Measurements from ENCODE around the gene EMC7.

EMC7 gene

GRCh38 chr15:34111488-34111887, 9.8 kb upstream of the EMC7 start:
- Histone ChIP-seq H3K27me3 (ENCODE audit: insufficient read depth, insufficient read length) (no peaks in the 10 kb centered on the region), H3K9ac (ENCODE audit: insufficient read length, low read depth) (no peak overlapping the region), H3K36me3 (ENCODE audit: insufficient read depth, insufficient read length, low read length) (no peaks in the 10 kb centered on the region), H3K4me1 (ENCODE audit: insufficient read depth, insufficient read length) (no peaks in the 10 kb centered on the region), H3K9me3 (ENCODE audit: insufficient read depth, low read length) (no peaks in the 10 kb centered on the region; the same call in 1 of the 2 replicates), H3K4me3 (ENCODE audit: insufficient read length, low read depth) (no peak overlapping the region)
- no peak for DNase-seq (ENCODE audit: low read depth, low spot score)
- TF ChIP-seq ZNF274 (IDR thresholded peaks at IDR 0.05; ENCODE audit: low read depth, low read length) (no peak), SUZ12 (IDR thresholded peaks at IDR 0.05; ENCODE audit: extremely low read depth, insufficient read depth, insufficient read length) (no peak), YY1 (IDR thresholded peaks at IDR 0.05; ENCODE audit: insufficient read depth, insufficient read length) (no peak)

DNA sequence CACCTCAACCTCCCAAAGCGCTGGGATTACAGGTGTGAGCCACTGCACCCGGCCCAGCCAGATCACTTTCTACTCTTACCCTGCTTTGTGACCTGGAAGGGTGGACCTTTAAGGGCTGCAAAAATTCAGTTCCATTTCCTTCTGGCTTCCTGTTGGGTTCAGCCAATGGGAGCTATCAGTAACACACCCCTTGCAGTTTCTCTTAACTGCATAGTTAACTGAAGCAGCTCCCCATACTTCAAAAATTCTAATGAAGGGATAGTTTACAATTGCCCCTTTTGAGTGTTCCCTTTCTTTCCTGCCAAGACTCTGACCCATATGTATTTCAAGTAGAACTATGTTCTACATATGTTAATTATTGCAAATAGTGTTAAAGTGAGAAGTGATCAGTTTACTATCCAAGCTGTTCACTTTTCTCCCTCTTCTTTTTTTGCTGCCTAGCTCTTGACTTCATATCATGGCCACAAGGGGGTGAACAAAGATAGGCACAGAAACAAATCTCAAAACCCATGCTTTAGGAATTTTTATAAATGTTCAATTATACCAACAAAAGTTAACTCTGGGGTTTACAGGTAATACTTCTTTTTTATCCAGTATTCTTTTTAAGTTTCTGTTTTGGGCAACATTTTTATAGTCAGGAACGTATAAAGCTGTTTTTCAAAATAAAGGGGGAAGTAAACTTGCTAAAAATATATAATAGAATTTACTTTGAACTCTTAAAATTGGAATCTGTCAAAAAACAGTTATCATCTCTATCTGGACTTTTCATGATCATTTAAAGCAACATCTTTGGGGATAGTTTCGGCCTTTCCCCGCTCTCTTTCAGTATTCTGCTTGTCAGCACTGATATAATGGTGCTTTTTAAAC, 8.4 kb upstream of the EMC7 start:
- Histone ChIP-seq H3K27me3 (ENCODE audit: insufficient read depth, insufficient read length) (no peaks in the 10 kb centered on the region), H3K9me3 (ENCODE audit: insufficient read depth, low read length) (no peaks in the 10 kb centered on the region; the same call in 1 of the 2 replicates), H3K9ac (ENCODE audit: insufficient read length, low read depth) (no peak overlapping the region), H3K4me3 (ENCODE audit: insufficient read length, low read depth) (no peak overlapping the region), H3K4me1 (ENCODE audit: insufficient read depth, insufficient read length) (no peaks in the 10 kb centered on the region), H3K36me3 (ENCODE audit: insufficient read depth, insufficient read length, low read length) (no peaks in the 10 kb centered on the region)
- TF ChIP-seq SUZ12 (IDR thresholded peaks at IDR 0.05; ENCODE audit: extremely low read depth, insufficient read depth, insufficient read length) (no peak), ZNF274 (IDR thresholded peaks at IDR 0.05; ENCODE audit: low read depth, low read length) (no peak), YY1 (IDR thresholded peaks at IDR 0.05; ENCODE audit: insufficient read depth, insufficient read length) (no peak)
- peak; percentile 11 for DNase-seq (ENCODE audit: low read depth, low spot score)

- no peak overlapping the region for H3K9ac ChIP-seq (ENCODE audit: insufficient read length, low read depth)
- no peak for TF ChIP-seq YY1 (IDR thresholded peaks at IDR 0.05; ENCODE audit: insufficient read depth, insufficient read length)
- no peak for DNase-seq (ENCODE audit: low read depth, low spot score)
- H3K9me3 ChIP-seq (ENCODE audit: insufficient read depth, low read length): 0 out of 2 replicates have a peak, but pooled peaks cover 5% of the 10 kb centered on the region
- H3K36me3 ChIP-seq (ENCODE audit: insufficient read depth, insufficient read length, low read length): peaks cover 4% of the 10 kb centered on the region
- H3K4me1 ChIP-seq (ENCODE audit: insufficient read depth, insufficient read length): no peaks in the 10 kb centered on the region
- no peaks in the 10 kb centered on the region for H3K27me3 ChIP-seq (ENCODE audit: insufficient read depth, insufficient read length)
- no peak overlapping the region for H3K4me3 ChIP-seq (ENCODE audit: insufficient read length, low read depth)
Observed at GRCh38 chr15:34107315-34107714, 5.7 kb upstream of the EMC7 start.

GRCh38 chr15:34106423-34106822, 4.8 kb upstream of the EMC7 start:
- Histone ChIP-seq H3K36me3 (ENCODE audit: insufficient read depth, insufficient read length, low read length) (peaks cover 4% of the 10 kb centered on the region), H3K4me1 (ENCODE audit: insufficient read depth, insufficient read length) (no peaks in the 10 kb centered on the region), H3K4me3 (ENCODE audit: insufficient read length, low read depth) (no peak overlapping the region), H3K9me3 (ENCODE audit: insufficient read depth, low read length) (0 out of 2 replicates have a peak, but pooled peaks cover 5% of the 10 kb centered on the region), H3K9ac (ENCODE audit: insufficient read length, low read depth) (no peak overlapping the region), H3K27me3 (ENCODE audit: insufficient read depth, insufficient read length) (no peaks in the 10 kb centered on the region)
- no peak for TF ChIP-seq YY1 (IDR thresholded peaks at IDR 0.05; ENCODE audit: insufficient read depth, insufficient read length)
- TF ChIP-seq SUZ12 (IDR thresholded peaks at IDR 0.05; ENCODE audit: extremely low read depth, insufficient read depth, insufficient read length): no peak
- TF ChIP-seq ZNF274 (IDR thresholded peaks at IDR 0.05; ENCODE audit: low read depth, low read length): no peak
- no peak for DNase-seq (ENCODE audit: low read depth, low spot score)

- DNase-seq (ENCODE audit: low read depth, low spot score): no peak
- H3K4me1 ChIP-seq (ENCODE audit: insufficient read depth, insufficient read length): no peaks in the 10 kb centered on the region
Observed at GRCh38 chr15:34102175-34102925, 688 bp upstream of the EMC7 start.

DNA sequence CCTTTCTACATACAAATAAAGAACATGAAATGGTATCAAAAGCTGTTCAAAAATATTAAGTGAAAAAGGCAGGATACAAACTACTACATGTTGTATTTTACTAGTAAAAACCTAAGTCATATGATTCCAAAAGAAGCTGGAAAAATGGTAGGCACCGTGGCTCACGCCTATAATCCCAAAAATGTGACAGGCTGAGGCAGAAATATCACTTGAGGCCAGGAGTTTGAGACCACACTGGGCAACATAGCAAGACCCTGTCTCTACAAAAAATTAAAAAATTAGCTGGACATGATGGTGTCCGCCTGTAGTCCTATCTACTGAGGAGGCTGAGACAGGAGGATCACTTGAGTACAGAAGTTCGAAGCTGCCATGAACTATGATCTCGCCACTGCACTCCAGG, 1.7 kb downstream of the EMC7 start:
- H3K4me3 ChIP-seq (ENCODE audit: insufficient read length, low read depth): no peak overlapping the region

More at GRCh38 chr15:34102175-34102925, 688 bp upstream of the EMC7 start:
- TF ChIP-seq YY1 (IDR thresholded peaks at IDR 0.05; ENCODE audit: insufficient read depth, insufficient read length): no peak
- no peak for TF ChIP-seq SUZ12 (IDR thresholded peaks at IDR 0.05; ENCODE audit: extremely low read depth, insufficient read depth, insufficient read length)
- TF ChIP-seq ZNF274 (IDR thresholded peaks at IDR 0.05; ENCODE audit: low read depth, low read length): no peak
- peaks cover 4% of the 10 kb centered on the region for H3K36me3 ChIP-seq (ENCODE audit: insufficient read depth, insufficient read length, low read length)
- peak overlapping the region; percentile 95 for H3K4me3 ChIP-seq (ENCODE audit: insufficient read length, low read depth)
- H3K27me3 ChIP-seq (ENCODE audit: insufficient read depth, insufficient read length): no peaks in the 10 kb centered on the region
- 0 out of 2 replicates have a peak, but pooled peaks cover 5% of the 10 kb centered on the region for H3K9me3 ChIP-seq (ENCODE audit: insufficient read depth, low read length)
- H3K9ac ChIP-seq (ENCODE audit: insufficient read length, low read depth): peak overlapping the region; percentile 63

DNA sequence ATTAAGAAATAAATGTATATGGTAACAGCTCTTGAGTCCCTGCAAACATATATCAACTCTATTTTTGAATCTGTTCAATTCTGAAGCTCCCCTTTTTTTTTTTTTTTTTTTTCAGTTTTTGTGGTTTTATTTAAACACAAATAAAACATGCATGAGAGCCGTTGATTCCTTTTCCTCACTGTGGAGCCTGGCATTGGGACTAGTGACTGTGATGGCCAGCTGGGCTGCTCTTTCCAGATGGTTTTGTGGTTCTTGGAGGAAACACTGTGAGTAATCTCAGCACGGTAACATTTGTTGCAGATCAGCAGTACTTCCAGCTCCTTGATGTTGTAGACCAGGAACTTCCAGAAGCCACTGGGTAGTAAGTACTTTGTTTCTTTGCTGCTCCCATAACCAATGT, 15.9 kb downstream of the EMC7 start:
- no peaks in the 10 kb centered on the region for H3K9me3 ChIP-seq (ENCODE audit: insufficient read depth, low read length)
- H3K4me3 ChIP-seq (ENCODE audit: insufficient read length, low read depth): no peak overlapping the region
- no peaks in the 10 kb centered on the region for H3K27me3 ChIP-seq (ENCODE audit: insufficient read depth, insufficient read length)
- no peak for TF ChIP-seq SUZ12 (IDR thresholded peaks at IDR 0.05; ENCODE audit: extremely low read depth, insufficient read depth, insufficient read length)
- no peak for TF ChIP-seq YY1 (IDR thresholded peaks at IDR 0.05; ENCODE audit: insufficient read depth, insufficient read length)
- TF ChIP-seq ZNF274 (IDR thresholded peaks at IDR 0.05; ENCODE audit: low read depth, low read length): no peak
- H3K9ac ChIP-seq (ENCODE audit: insufficient read length, low read depth): no peak overlapping the region
- DNase-seq (ENCODE audit: low read depth, low spot score): no peak
- no peaks in the 10 kb centered on the region for H3K4me1 ChIP-seq (ENCODE audit: insufficient read depth, insufficient read length)
- H3K36me3 ChIP-seq (ENCODE audit: insufficient read depth, insufficient read length, low read length): peaks cover 34% of the 10 kb centered on the region

More for the DNA sequence above, 1.7 kb downstream of the EMC7 start:
- H3K4me1 ChIP-seq (ENCODE audit: insufficient read depth, insufficient read length): no peaks in the 10 kb centered on the region
- no peak for TF ChIP-seq ZNF274 (IDR thresholded peaks at IDR 0.05; ENCODE audit: low read depth, low read length)
- TF ChIP-seq YY1 (IDR thresholded peaks at IDR 0.05; ENCODE audit: insufficient read depth, insufficient read length): no peak
- no peak for TF ChIP-seq SUZ12 (IDR thresholded peaks at IDR 0.05; ENCODE audit: extremely low read depth, insufficient read depth, insufficient read length)
- H3K9ac ChIP-seq (ENCODE audit: insufficient read length, low read depth): no peak overlapping the region
- no peaks in the 10 kb centered on the region for H3K27me3 ChIP-seq (ENCODE audit: insufficient read depth, insufficient read length)
- peaks cover 16% of the 10 kb centered on the region for H3K36me3 ChIP-seq (ENCODE audit: insufficient read depth, insufficient read length, low read length)
- H3K9me3 ChIP-seq (ENCODE audit: insufficient read depth, low read length): 0 out of 2 replicates have a peak, but pooled peaks cover 5% of the 10 kb centered on the region
- no peak for DNase-seq (ENCODE audit: low read depth, low spot score)

All from NT2/D1 (cell line).